C4-2B (cell line): ENCODE results near the gene KCNQ1OT1.

Source experiments
- H3K27ac ChIP-seq: fragments of 450-650 bp; 2 replicates; pipeline ENCODE4 v1.5.1; 2017
- CTCF ChIP-seq: fragments of 450-650 bp; conservative IDR thresholded peaks from 2 replicates; pipeline ENCODE4 v1.5.1; 2017; ENCODE audit warnings: mild to moderate bottlenecking
- ZFX ChIP-seq: fragments of 450-650 bp; IDR thresholded peaks from 2 replicates; pipeline ENCODE4 v1.6.1; 2017

KCNQ1OT1 gene

GRCh38 chr11:2729841-2730240 lies 30.0 kb upstream of the KCNQ1OT1 start:
- H3K27ac ChIP-seq = no peak overlapping the region
- TF ChIP-seq CTCF (no peak), ZFX (no peak)

DNA sequence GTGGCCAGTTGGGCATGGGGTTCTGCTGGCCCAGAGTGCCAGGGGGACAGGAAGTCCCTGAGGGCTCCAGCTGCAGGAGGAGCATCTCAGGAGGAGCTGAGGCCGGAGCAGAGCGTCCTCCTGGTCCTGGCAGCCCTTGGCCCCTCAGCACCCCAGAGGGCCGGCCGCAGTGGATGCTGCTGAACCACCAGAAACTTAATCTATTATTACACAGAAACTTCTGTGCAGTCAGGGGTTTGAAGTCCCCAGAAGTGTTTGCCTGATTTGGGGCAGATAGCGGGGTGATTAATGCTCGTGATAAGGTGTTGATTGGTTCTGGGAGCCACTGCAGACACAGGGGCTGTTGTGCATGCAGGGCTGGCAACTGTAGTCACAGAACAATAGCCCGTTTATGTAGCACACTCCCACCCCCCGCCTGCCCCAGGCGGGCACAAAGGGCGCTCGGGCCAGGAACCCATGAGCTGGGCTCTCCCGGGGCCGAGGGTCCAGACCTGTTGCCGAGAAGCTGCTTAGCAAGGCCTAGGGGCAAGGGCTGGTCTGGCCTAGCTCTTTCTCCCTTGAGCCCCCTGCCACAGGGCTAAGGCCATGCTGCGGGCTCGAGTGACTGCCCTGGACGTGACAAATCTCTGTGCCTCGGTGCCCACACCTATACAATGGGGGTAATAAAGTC lies 29.0 kb upstream of the KCNQ1OT1 start:
- TF ChIP-seq CTCF (no peak), ZFX (no peak)
- no peak overlapping the region for H3K27ac ChIP-seq

- H3K27ac ChIP-seq = no peak overlapping the region
- TF ChIP-seq CTCF (no peak), ZFX (no peak)
Measured at GRCh38 chr11:2728128-2728662, 28.4 kb upstream of the KCNQ1OT1 start.

- H3K27ac ChIP-seq = no peak overlapping the region
- TF ChIP-seq ZFX = no peak
- TF ChIP-seq CTCF = no peak
Measured at GRCh38 chr11:2726964-2727363, 27.2 kb upstream of the KCNQ1OT1 start.

- TF ChIP-seq CTCF = no peak
- no peak for TF ChIP-seq ZFX
- H3K27ac ChIP-seq = no peak overlapping the region
Measured at GRCh38 chr11:2725368-2726300, 25.8 kb upstream of the KCNQ1OT1 start.

GRCh38 chr11:2724653-2725367 lies 25.0 kb upstream of the KCNQ1OT1 start:
- H3K27ac ChIP-seq = no peak overlapping the region

More at GRCh38 chr11:2724653-2725367, 25.0 kb upstream of the KCNQ1OT1 start:
- TF ChIP-seq ZFX = no peak
- no peak for TF ChIP-seq CTCF
